GM18870 (cell line): ENCODE data around the gene UBAP2.

Experiments
- ATAC-seq: cut with Tn5 transposase; IDR thresholded peaks from one replicate; pipeline ENCODE4 v1.9.1; 2021; ENCODE audit warnings: moderate library complexity; ENCODE audit not compliant: unreplicated experiment

Gene UBAP2

GRCh38 chr9:33880211-33881089, 168.2 kb downstream of the UBAP2 start:
- no peak for ATAC-seq

- ATAC-seq = no peak
These were observed 169.9 kb downstream of the UBAP2 start for GRCh38 chr9:33878691-33879366.

- no peak for ATAC-seq
These were observed 170.8 kb downstream of the UBAP2 start for GRCh38 chr9:33877727-33878489.
